GM23338 (cell line): ENCODE results near the gene IRF3. TPM values are rescaled to one million over a fixed set of nuclear protein-coding genes. Genes with fewer than 3 reads are reported as not detected.

Experiments
- ATAC-seq: fragments of 200-7000 bp; cut with Tn5 transposase; 3 replicates; pipeline ENCODE4 v1.9.1; 2020
- DNase-seq: peaks from one replicate; pipeline ENCODE4 v3.0.0-alpha.2; 2015; ENCODE audit warnings: low spot score
- H2AFZ ChIP-seq: fragments of 200-600 bp; sonication (generic); 2 replicates; pipeline ENCODE4 v1.8.0; 2016; ENCODE audit warnings: antibody characterized with exemption, mild to moderate bottlenecking, moderate library complexity
- H3F3A ChIP-seq: fragments of 200-600 bp; sonication (generic); replicated peaks from 2 replicates; pipeline ENCODE4 v1.8.0; 2017; ENCODE audit warnings: antibody characterized with exemption, mixed run types, low read depth
- H3K27ac ChIP-seq: fragments of 200-600 bp; sonication (generic); 2 replicates; pipeline ENCODE4 v1.6.1; 2016; ENCODE audit warnings: low read depth
- H3K27me3 ChIP-seq: fragments of 200-600 bp; sonication (generic); 2 replicates; pipeline ENCODE4 v1.8.0; 2016; ENCODE audit warnings: mild to moderate bottlenecking, mixed run types, moderate library complexity; ENCODE audit not compliant: insufficient read depth
- H3K36me3 ChIP-seq: fragments of 200-600 bp; sonication (generic); 2 replicates; pipeline ENCODE4 v1.8.0; 2016; ENCODE audit warnings: mild to moderate bottlenecking; ENCODE audit not compliant: insufficient read depth
- H3K4me1 ChIP-seq: fragments of 200-600 bp; sonication (generic); 2 replicates; pipeline ENCODE4 v1.8.0; 2016; ENCODE audit warnings: mild to moderate bottlenecking, moderate library complexity; ENCODE audit not compliant: insufficient read depth
- H3K4me2 ChIP-seq: fragments of 200-600 bp; sonication (generic); 2 replicates; pipeline ENCODE4 v1.7.1; 2017; ENCODE audit warnings: mixed run types
- H3K4me3 ChIP-seq: fragments of 200-600 bp; sonication (generic); 2 replicates; pipeline ENCODE4 v1.6.1; 2016; ENCODE audit warnings: mixed run types
- H3K79me2 ChIP-seq: fragments of 200-600 bp; sonication (generic); replicated peaks from 2 replicates; pipeline ENCODE4 v1.8.0; 2017; ENCODE audit warnings: mild to moderate bottlenecking; ENCODE audit not compliant: insufficient read depth
- H3K9me2 ChIP-seq: fragments of 200-600 bp; sonication (generic); 2 replicates; pipeline ENCODE4 v1.8.0; 2017; ENCODE audit not compliant: insufficient read depth
- H4K20me1 ChIP-seq: fragments of 200-600 bp; sonication (generic); replicated peaks from 2 replicates; pipeline ENCODE4 v1.8.0; 2017; ENCODE audit warnings: mild to moderate bottlenecking; ENCODE audit not compliant: insufficient read depth
- H3K27ac Mint-ChIP-seq: 2 replicates; pipeline ENCODE4 v1.8.0; 2020; ENCODE audit warnings: inconsistent platforms, mild to moderate bottlenecking, moderate library complexity, mixed read lengths
- H3K27me3 Mint-ChIP-seq: 3 replicates; pipeline ENCODE4 v1.8.0; 2022; ENCODE audit warnings: low read depth, mild to moderate bottlenecking, moderate library complexity, mixed read lengths, inconsistent platforms; ENCODE audit not compliant: insufficient read depth, poor library complexity
- H3K36me3 Mint-ChIP-seq: 3 replicates; pipeline ENCODE4 v1.8.0; 2021; ENCODE audit warnings: low read depth, mild to moderate bottlenecking, inconsistent platforms, moderate library complexity, mixed read lengths
- H3K4me1 Mint-ChIP-seq: 3 replicates; pipeline ENCODE4 v1.8.0; 2020; ENCODE audit warnings: mild to moderate bottlenecking, inconsistent platforms, mixed read lengths
- H3K4me3 Mint-ChIP-seq: 3 replicates; pipeline ENCODE4 v1.8.0; 2021; ENCODE audit warnings: moderate library complexity, mild to moderate bottlenecking, inconsistent platforms, mixed read lengths
- H3K9me3 Mint-ChIP-seq: 3 replicates; pipeline ENCODE4 v1.8.0; 2020; ENCODE audit warnings: moderate library complexity, mild to moderate bottlenecking, inconsistent platforms, mixed read lengths
- CREB1 ChIP-seq: fragments of 250-450 bp; sonication (Bioruptor Pico); IDR thresholded peaks from 2 replicates; pipeline ENCODE4 v1.5.0; 2020; ENCODE audit warnings: low read depth, mild to moderate bottlenecking, moderate library complexity
- JUNB ChIP-seq: IDR thresholded peaks from one replicate; pipeline ENCODE4 v1.6.1; 2016; ENCODE audit warnings: antibody characterized with exemption; ENCODE audit not compliant: unreplicated experiment
- NANOG ChIP-seq: IDR thresholded peaks from 2 replicates; pipeline ENCODE4 v1.6.1; 2016; ENCODE audit warnings: antibody characterized with exemption, borderline replicate concordance
- REST ChIP-seq: IDR thresholded peaks from one replicate; pipeline ENCODE4 v1.6.1; 2018; ENCODE audit warnings: antibody characterized with exemption; ENCODE audit not compliant: unreplicated experiment
- STAT1 ChIP-seq: IDR thresholded peaks from one replicate; pipeline ENCODE4 v1.6.1; 2016; ENCODE audit warnings: antibody characterized with exemption; ENCODE audit not compliant: unreplicated experiment
- ZNF462 ChIP-seq: fragments of 250-450 bp; sonication (Bioruptor Pico); IDR thresholded peaks from 2 replicates; pipeline ENCODE4 v1.5.0; 2020; ENCODE audit warnings: mild to moderate bottlenecking, moderate library complexity
- polyA plus RNA-seq: library from polyadenylated mRNA; unstranded; fragments of >200 nt; fragmentation: Nextera tagmentation; extraction: Ambion mirVana; gene quantifications from 2 replicates; pipeline ENCODE4 v1.2.1, GENCODE V29; 2016
- total RNA-seq: library from RNA; depleted of rRNA; stranded (reverse); fragments of >200 nt; shearing (Covaris generic); gene quantifications from 2 replicates; pipeline ENCODE4 v1.2.3, GENCODE V29; 2014

Gene IRF3
- total and polyA plus RNA-seq, 2 experiments from 2014 or later: 57.4 to 164 TPM

DNA sequence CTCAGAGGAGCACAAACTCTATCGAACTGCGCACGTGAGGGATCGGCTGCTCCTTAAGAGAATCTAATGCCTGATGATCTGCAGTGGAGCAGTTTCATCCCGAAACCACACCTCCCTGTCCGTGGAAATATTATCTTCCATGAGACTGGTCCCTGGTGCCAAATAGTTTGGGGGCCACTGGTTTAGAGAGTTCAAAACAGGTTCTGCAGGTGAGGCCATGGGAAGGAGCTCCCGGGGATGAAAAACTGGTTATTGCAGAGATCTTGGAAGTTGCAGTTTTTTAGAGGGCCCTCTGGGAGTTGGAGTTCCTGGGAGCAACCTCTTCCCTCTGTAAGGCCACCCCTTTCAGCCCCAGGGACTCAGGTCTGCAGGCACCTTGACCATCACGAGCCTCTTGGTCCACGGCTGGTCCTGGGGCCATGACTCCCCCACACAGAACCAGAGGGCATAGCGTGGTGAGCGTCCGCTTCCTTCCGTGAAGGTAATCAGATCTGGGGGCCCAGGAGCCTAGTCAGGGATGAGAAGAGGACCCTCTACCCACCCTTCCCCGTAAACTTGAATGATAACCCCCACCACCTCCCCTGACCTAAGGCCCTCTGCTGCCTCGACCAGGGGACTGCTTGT lies 5.2 kb downstream of the IRF3 start:
- TF ChIP-seq REST: no peak
- TF ChIP-seq JUNB: no peak
- TF ChIP-seq NANOG: no peak
- no peak for TF ChIP-seq STAT1
- TF ChIP-seq ZNF462 (CRISPR knock-in tag): no peak
- no peak for TF ChIP-seq CREB1 (CRISPR knock-in tag)
- Mint-ChIP-seq H3K4me1 (peaks cover 15% of the 10 kb centered on the region), H3K9me3 (peaks cover 19% of the 10 kb centered on the region), H3K27ac (no peak overlapping the region), H3K27me3 (peaks cover 29% of the 10 kb centered on the region), H3K4me3 (no peak overlapping the region), H3K36me3 (peaks cover 75% of the 10 kb centered on the region)
- DNase-seq (no peak), ATAC-seq (no peak)
- Histone ChIP-seq H4K20me1 (peaks cover 17% of the 10 kb centered on the region), H3K27ac (no peak overlapping the region), H3K9me2 (no peaks in the 10 kb centered on the region), H3F3A (peaks cover 30% of the 10 kb centered on the region), H3K79me2 (peaks cover 16% of the 10 kb centered on the region), H3K27me3 (no peaks in the 10 kb centered on the region), H3K4me1 (peaks cover 5% of the 10 kb centered on the region; the same call in 1 of the 2 replicates), H3K4me3 (no peak overlapping the region), H2AFZ (no peak overlapping the region), H3K36me3 (peaks cover 16% of the 10 kb centered on the region), H3K4me2 (no peak overlapping the region)
